K562 (cell line): ENCODE results near the gene LRP1B. TPM values are rescaled to one million over a fixed set of nuclear protein-coding genes. Genes with fewer than 3 reads are reported as not detected.

Source experiments
- ATAC-seq: fragments of 200-7000 bp; cut with Tn5 transposase; 3 replicates; pipeline ENCODE4 v1.9.1; 2020; ENCODE audit warnings: moderate library complexity
- BruUV-seq: library from RNA; stranded (reverse); fragments of 400-500 nt; replicated peaks from 2 replicates; lab custom pipeline; 2021; lab: Mats Ljungman, UMichigan
- CTCF ChIA-PET: fragments of 300-600 bp; formaldehyde crosslinking; extraction: SDS; loops from one replicate; lab custom pipeline; 2021; ENCODE audit warnings: low intra/inter-chr PET ratio; lab: Yijun Ruan, JAX
- POLR2A ChIA-PET: fragments of 300-600, 350-650 bp; sonication (Branson Sonifier 250); formaldehyde crosslinking; extraction: SDS; loops from one replicate; lab custom pipeline; 2021; ENCODE audit warnings: antibody characterized with exemption, inconsistent platforms; lab: Yijun Ruan, JAX
- DNase-seq, 4 experiments: peaks; one replicate each; pipeline versions ENCODE4 v3.0.0 to v3.0.0-alpha.2; 2011 to 2018; ENCODE audit warnings: low spot score in 3 of 4, mixed read lengths in 3 of 4; ENCODE audit errors: extremely low read depth in 1 of 4
- FAIRE-seq: peaks from 2 replicates; lab custom pipeline; 2011; peaks lifted over from hg19 to GRCh38; lab: Jason Lieb, UNC
- H2AFZ ChIP-seq: 2 replicates; pipeline ENCODE4 v1.6.0; 2011; ENCODE audit warnings: low read depth, low read length, control low read depth, inconsistent platforms
- H3K27ac ChIP-seq: fragments of 200-600 bp; 3 replicates; pipeline ENCODE4 v1.8.0; 2011; ENCODE audit warnings: low read depth, mild to moderate bottlenecking, control low read depth, inconsistent platforms, low read length, moderate library complexity, mixed read lengths; ENCODE audit errors: extremely low read depth
- H3K27me3 ChIP-seq, 2 experiments: fragments of 300-600 bp in 1 of 2; 2 replicates in 1 of 2; 3 replicates in 1 of 2; pipeline versions ENCODE4 v1.6.0 to v1.8.0; 2011; ENCODE audit warnings: inconsistent platforms in 2 of 2, low read length in 2 of 2, mild to moderate bottlenecking in 1 of 2, mixed read lengths in 1 of 2, moderate library complexity in 1 of 2; ENCODE audit not compliant: control insufficient read depth in 2 of 2, insufficient read depth in 2 of 2
- H3K36me3 ChIP-seq: fragments of 300-600 bp; 3 replicates; pipeline ENCODE4 v1.8.0; 2011; ENCODE audit warnings: mild to moderate bottlenecking, low read length, inconsistent platforms; ENCODE audit not compliant: control insufficient read depth, insufficient read depth
- H3K4me1 ChIP-seq, 2 experiments: fragments of 200-600 bp in 1 of 2; replicated peaks in 1 of 2; 2 replicates in 1 of 2; 3 replicates in 1 of 2; pipeline versions ENCODE4 v1.5.1 to v1.8.0; 2011; ENCODE audit warnings: inconsistent platforms in 2 of 2, low read length in 2 of 2, mild to moderate bottlenecking in 1 of 2, mixed read lengths in 1 of 2, moderate library complexity in 1 of 2; ENCODE audit not compliant: control insufficient read depth in 2 of 2, insufficient read depth in 2 of 2
- H3K4me2 ChIP-seq: 2 replicates; pipeline ENCODE4 v1.6.1; 2011; ENCODE audit warnings: low read length, control low read depth, inconsistent platforms, mixed read lengths; ENCODE audit not compliant: insufficient read depth
- H3K4me3 ChIP-seq: fragments of 200-600 bp; sonication (generic), shearing (Covaris generic); 2 replicates; pipeline ENCODE4 v1.5.1; 2016; ENCODE audit warnings: control low read depth, inconsistent platforms
- H3K79me2 ChIP-seq: fragments of 200-600 bp; 3 replicates; pipeline ENCODE4 v1.8.0; 2011; ENCODE audit warnings: low read length, inconsistent platforms; ENCODE audit not compliant: control insufficient read depth, insufficient read depth
- H3K9ac ChIP-seq, 2 experiments: 2 replicates each; pipeline versions ENCODE4 v1.6.0 to v1.6.1; 2011; ENCODE audit warnings: low read depth in 2 of 2, low read length in 2 of 2, control low read depth in 1 of 2, inconsistent platforms in 1 of 2, mild to moderate bottlenecking in 1 of 2, mixed read lengths in 1 of 2; ENCODE audit not compliant: insufficient read depth in 1 of 2
- H3K9me1 ChIP-seq: one replicate; pipeline ENCODE4 v1.6.0; 2011; ENCODE audit warnings: inconsistent platforms, mild to moderate bottlenecking, low read length, moderate library complexity; ENCODE audit not compliant: control insufficient read depth, insufficient read depth
- H3K9me3 ChIP-seq: replicated peaks from 2 replicates; pipeline ENCODE4 v1.5.1; 2011; ENCODE audit warnings: low read depth, low read length, inconsistent platforms; ENCODE audit not compliant: control insufficient read depth, insufficient read depth
- H4K20me1 ChIP-seq: replicated peaks from 2 replicates; pipeline ENCODE4 v1.6.1; 2011; ENCODE audit warnings: low read length, inconsistent platforms, mixed read lengths; ENCODE audit not compliant: control insufficient read depth, insufficient read depth
- CUX1 ChIP-seq: fragments of 200-800 bp; sonication (Bioruptor generic); IDR thresholded peaks from 2 replicates; pipeline ENCODE4 v1.6.1; 2016; ENCODE audit warnings: missing genetic modification characterization, missing compliant biosample characterization
- ELF4 ChIP-seq: fragments of 450-650 bp; formaldehyde crosslinking; IDR thresholded peaks from 2 replicates; pipeline ENCODE4 v1.4.0; 2022; ENCODE audit warnings: missing genetic modification characterization
- HMBOX1 ChIP-seq: sonication (generic); IDR thresholded peaks from 2 replicates; pipeline ENCODE4 v1.6.1; 2016
- MTA3 ChIP-seq: fragments of 450-650 bp; formaldehyde crosslinking; IDR thresholded peaks from 2 replicates; pipeline ENCODE4 v1.6.1; 2017; ENCODE audit warnings: mild to moderate bottlenecking, borderline replicate concordance
- NONO ChIP-seq, 2 experiments: fragments of 200-400 bp in 1 of 2; fragments of 450-650 bp in 1 of 2; formaldehyde crosslinking in 1 of 2; IDR thresholded peaks; 2 replicates each; pipeline ENCODE4 v1.6.1; 2017; ENCODE audit warnings: low read depth in 2 of 2, mild to moderate bottlenecking in 2 of 2, moderate library complexity in 2 of 2, low read length in 1 of 2
- PTRF ChIP-seq: fragments of 450-650 bp; IDR thresholded peaks from 2 replicates; pipeline ENCODE4 v1.6.1; 2016; ENCODE audit warnings: mild to moderate bottlenecking, missing genetic modification characterization, missing compliant biosample characterization
- RHOXF2B ChIP-seq: fragments of 250-450 bp; sonication (Bioruptor Pico); conservative IDR thresholded peaks from 2 replicates; pipeline ENCODE4 v1.5.1; 2021
- SFPQ ChIP-seq: fragments of 200-400 bp; formaldehyde crosslinking; IDR thresholded peaks from 2 replicates; pipeline ENCODE4 v1.6.1; 2017; ENCODE audit warnings: mild to moderate bottlenecking, low read depth, low read length, moderate library complexity
- SUPT5H ChIP-seq: fragments of 450-650 bp; IDR thresholded peaks from 2 replicates; pipeline ENCODE4 v1.6.1; 2016
- THAP7 ChIP-seq: fragments of 250-450 bp; sonication (Bioruptor Pico); IDR thresholded peaks from 2 replicates; pipeline ENCODE4 v1.5.0; 2021
- ZNF282 ChIP-seq: sonication (generic); formaldehyde crosslinking; IDR thresholded peaks from 2 replicates; pipeline ENCODE4 v1.8.1; 2023; ENCODE audit warnings: missing genetic modification reagents
- ZNF431 ChIP-seq: sonication (generic); formaldehyde crosslinking; IDR thresholded peaks from 2 replicates; pipeline ENCODE4 v1.8.0; 2022; ENCODE audit warnings: mild to moderate bottlenecking, missing genetic modification reagents
- ZNF561 ChIP-seq: fragments of 450-650 bp; formaldehyde crosslinking; conservative IDR thresholded peaks from 2 replicates; pipeline ENCODE4 v1.4.0; 2020; ENCODE audit warnings: mild to moderate bottlenecking, moderate library complexity
- ZNF830 ChIP-seq: fragments of 250-450 bp; sonication (Bioruptor Pico); IDR thresholded peaks from 2 replicates; pipeline ENCODE4 v1.5.0; 2021; ENCODE audit warnings: mild to moderate bottlenecking
- WGBS: fragments of 100-300 bp; shearing (Covaris generic); methylation state at CpG from one replicate; pipeline ENCODE4 v1.1.6; 2016; ENCODE audit warnings: low coverage, mixed read lengths; ENCODE audit not compliant: insufficient coverage; ENCODE audit errors: missing lambda C conversion rate; 5-methylcytosine and 5-hydroxymethylcytosine counted together
- in situ Hi-C: fragments of 300-500 bp; cut with MboI; formaldehyde crosslinking; loops from 4 replicates; pipeline ENCODE4 v1.15.0; 2018; ENCODE audit warnings: inconsistent platforms, mixed read lengths
- intact Hi-C: fragments of 100-400 bp; cut with micrococcal nuclease; formaldehyde crosslinking; loops from 2 replicates; pipeline ENCODE4 v1.14.2; 2022
- polyA plus RNA-seq, 8 experiments: library from polyadenylated mRNA; depleted of rRNA in 4 of 8; stranded (reverse) in 5 of 8; unstranded in 3 of 8; fragments of >200 nt; fragmentation: Nextera tagmentation in 2 of 8; fragmentation: Illumina TruSeq in 1 of 8; extraction: Ambion mirVana in 2 of 8; extraction: Trizol in 1 of 8; gene quantifications; 2 replicates each; pipeline versions ENCODE4 v1.2.1 to v1.2.3, GENCODE V29; 2011 to 2014; ENCODE audit warnings: inconsistent platforms in 1 of 8, missing spikeins in 1 of 8
- total RNA-seq, 7 experiments: library from RNA; depleted of rRNA in 6 of 7; stranded (reverse); fragments of >200 nt in 6 of 7; fragmentation: Illumina TruSeq in 2 of 7; extraction: Trizol in 2 of 7; gene quantifications; 2 replicates each; pipeline versions ENCODE4 v1.2.1 to v1.2.3, GENCODE V29; 2011 to 2021; ENCODE audit warnings: low replicate concordance in 1 of 7

The LRP1B gene
- total and polyA plus RNA-seq, 9 of the 15 experiments (the other 6 are each of a cell fraction or from before 2014, with no cell fraction given): not detected

- TF ChIP-seq CUX1: no peak
- TF ChIP-seq ZNF282 (CRISPR knock-in tag): no peak
- no peak for TF ChIP-seq THAP7 (CRISPR knock-in tag)
- TF ChIP-seq ZNF431: no peak
- no peak for TF ChIP-seq RHOXF2B (CRISPR knock-in tag)
Observed at GRCh38 chr2:141932261-141932660, 198.6 kb downstream of the LRP1B start (continued).

GRCh38 chr2:141931797-141932196, 199.0 kb downstream of the LRP1B start:
- Histone ChIP-seq H3K9ac (no peak overlapping the region), H3K79me2 (no peaks in the 10 kb centered on the region), H4K20me1 (no peaks in the 10 kb centered on the region), H2AFZ (no peak overlapping the region), H3K4me1 (no peaks in the 10 kb centered on the region), H3K27me3 (no peaks in the 10 kb centered on the region), H3K27ac (no peak overlapping the region), H3K4me2 (no peak overlapping the region), H3K4me3 (no peak overlapping the region), H3K9me1 (no peaks in the 10 kb centered on the region), H3K9me3 (no peaks in the 10 kb centered on the region; the same call in 1 of the 2 replicates), H3K36me3 (no peaks in the 10 kb centered on the region)
- DNase-seq: no peak
- intact Hi-C loops (no loop called here), in situ Hi-C loops (no loop called here)
- WGBS: 0% methylated on average over 3 of the region's 3 CpGs
- no peak for ATAC-seq
- no TSS peak for BruUV-seq
- POLR2A ChIA-PET: no interaction called here
- TF ChIP-seq SFPQ (no peak), SUPT5H (no peak), ZNF830 (CRISPR knock-in tag) (no peak), MTA3 (no peak), HMBOX1 (no peak), ELF4 (CRISPR knock-in tag) (no peak), NONO (IDR thresholded peaks at IDR 0.05; ENCODE audit: low read depth in 2 of 2, low read length in 1 of 2) (no peak), ZNF561 (CRISPR knock-in tag) (no peak), PTRF (tag) (no peak)
- CTCF ChIA-PET: no interaction called here
- no peak for FAIRE-seq
